HG03432 (cell line): ENCODE results near the gene COMMD3.
"Not testable (repeated sequence)": the region's sequence is repeated elsewhere in the genome, so short reads cannot be mapped to it uniquely, and the experiment has no call there.

Source experiments
- ATAC-seq: cut with Tn5 transposase; IDR thresholded peaks from one replicate; pipeline ENCODE4 v1.9.1; 2021; ENCODE audit warnings: mild to moderate bottlenecking, moderate library complexity; ENCODE audit not compliant: unreplicated experiment

Gene COMMD3

GRCh38 chr10:22316286-22317075 lies at the start of gene COMMD3:
TSS of gene COMMD3 (plus strand) at chr10:22316388. CDS start at chr10:22316418, 30 bp downstream.
- peak; percentile 73 for ATAC-seq

- ATAC-seq, result no peak
Measured at GRCh38 chr10:22268503-22268902, 47.7 kb upstream of the COMMD3 start.

- ATAC-seq, result no peak
Measured at GRCh38 chr10:22271786-22272185, 44.4 kb upstream of the COMMD3 start.

- no peak for ATAC-seq
Measured at GRCh38 chr10:22278441-22278782, 37.8 kb upstream of the COMMD3 start.

- no peak for ATAC-seq
Measured at GRCh38 chr10:22280078-22280477, 36.1 kb upstream of the COMMD3 start.

GRCh38 chr10:22285130-22285529 lies 31.1 kb upstream of the COMMD3 start:
- no peak for ATAC-seq

- no peak for ATAC-seq
Measured at GRCh38 chr10:22293747-22294404, 22.3 kb upstream of the COMMD3 start.

- ATAC-seq, result no peak
Measured at GRCh38 chr10:22294694-22295093, 21.5 kb upstream of the COMMD3 start.

GRCh38 chr10:22301193-22301592 lies 15.0 kb upstream of the COMMD3 start:
- ATAC-seq, result no peak

- ATAC-seq, result no peak
Measured at GRCh38 chr10:22303461-22303860, 12.7 kb upstream of the COMMD3 start.

GRCh38 chr10:22305721-22306120 lies 10.5 kb upstream of the COMMD3 start:
- ATAC-seq, result no peak

GRCh38 chr10:22308390-22308789 lies 7.8 kb upstream of the COMMD3 start:
- ATAC-seq, result peak; percentile 96

- ATAC-seq, result no peak
Measured at GRCh38 chr10:22309180-22310000, 6.8 kb upstream of the COMMD3 start.

- ATAC-seq, result not testable (repeated sequence)
Measured at GRCh38 chr10:22310012-22310411, 6.2 kb upstream of the COMMD3 start.

GRCh38 chr10:22310928-22311327 lies 5.3 kb upstream of the COMMD3 start:
- ATAC-seq, result no peak

GRCh38 chr10:22314852-22315251 lies 1.3 kb upstream of the COMMD3 start:
- no peak for ATAC-seq

GRCh38 chr10:22315455-22316285 lies 518 bp upstream of the COMMD3 start:
- ATAC-seq, result peak; percentile 23

GRCh38 chr10:22317076-22317370 lies 835 bp downstream of the COMMD3 start:
- peak; percentile 16 for ATAC-seq

- ATAC-seq, result no peak
Measured at GRCh38 chr10:22317771-22318565, 1.8 kb downstream of the COMMD3 start.

GRCh38 chr10:22318772-22319171 lies 2.6 kb downstream of the COMMD3 start:
- ATAC-seq, result no peak
